ENCODE measurements around the gene NYNRIN.
A peak's percentile ranks its signal among the peaks of the same experiment; 100 is the strongest.

Gene NYNRIN

DNA sequence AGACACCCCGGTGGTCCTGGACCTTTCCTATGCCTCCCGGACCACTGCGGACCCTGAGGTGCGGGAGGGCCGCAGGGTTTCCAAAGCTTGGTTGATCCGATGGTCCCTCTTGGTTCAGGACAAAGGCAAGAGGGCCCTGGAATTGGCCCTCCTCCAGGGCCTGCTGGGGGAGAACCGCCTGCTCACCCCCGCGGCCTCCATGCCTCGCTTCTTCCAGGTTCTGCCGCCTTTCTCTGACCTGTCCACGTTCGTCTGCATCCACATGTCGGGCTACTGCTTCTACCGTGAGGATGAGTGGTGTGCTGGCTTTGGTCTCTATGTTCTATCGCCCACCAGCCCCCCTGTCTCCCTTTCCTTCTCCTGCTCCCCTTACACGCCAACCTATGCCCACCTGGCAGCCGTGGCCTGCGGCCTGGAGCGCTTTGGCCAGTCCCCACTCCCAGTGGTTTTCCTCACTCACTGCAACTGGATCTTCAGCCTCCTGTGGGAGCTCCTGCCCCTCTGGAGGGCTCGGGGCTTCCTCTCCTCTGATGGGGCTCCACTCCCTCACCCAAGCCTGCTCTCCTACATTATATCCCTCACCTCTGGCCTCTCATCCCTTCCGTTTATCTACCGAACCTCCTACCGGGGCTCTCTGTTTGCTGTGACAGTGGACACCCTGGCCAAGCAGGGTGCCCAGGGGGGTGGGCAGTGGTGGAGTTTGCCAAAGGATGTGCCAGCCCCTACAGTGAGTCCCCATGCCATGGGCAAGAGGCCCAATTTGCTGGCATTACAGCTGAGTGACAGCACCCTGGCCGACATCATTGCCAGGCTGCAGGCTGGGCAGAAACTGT is 16.8 kb downstream of the NYNRIN start:
- no peak for DNase-seq (ENCODE audit: low read depth)

DNA sequence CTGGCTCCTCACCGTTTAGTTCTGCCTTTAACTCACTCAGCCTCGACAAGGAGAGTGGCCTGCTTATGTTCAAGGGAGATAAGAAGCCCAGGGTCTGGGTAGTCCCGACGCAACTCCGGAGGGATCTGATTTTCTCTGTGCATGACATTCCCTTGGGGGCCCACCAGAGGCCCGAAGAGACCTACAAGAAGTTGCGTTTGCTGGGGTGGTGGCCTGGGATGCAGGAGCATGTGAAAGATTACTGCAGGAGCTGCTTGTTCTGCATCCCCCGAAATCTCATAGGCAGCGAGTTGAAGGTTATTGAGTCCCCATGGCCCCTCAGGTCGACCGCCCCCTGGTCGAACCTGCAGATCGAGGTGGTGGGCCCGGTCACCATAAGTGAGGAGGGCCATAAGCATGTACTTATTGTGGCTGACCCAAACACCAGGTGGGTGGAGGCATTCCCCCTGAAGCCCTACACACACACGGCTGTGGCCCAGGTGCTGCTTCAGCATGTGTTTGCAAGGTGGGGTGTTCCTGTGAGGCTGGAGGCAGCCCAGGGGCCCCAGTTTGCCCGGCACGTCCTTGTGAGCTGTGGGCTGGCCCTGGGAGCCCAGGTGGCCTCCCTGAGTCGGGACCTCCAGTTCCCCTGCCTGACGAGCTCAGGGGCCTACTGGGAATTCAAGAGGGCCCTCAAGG is 17.6 kb downstream of the NYNRIN start:
- DNase-seq (ENCODE audit: low read depth), result no peak

DNA sequence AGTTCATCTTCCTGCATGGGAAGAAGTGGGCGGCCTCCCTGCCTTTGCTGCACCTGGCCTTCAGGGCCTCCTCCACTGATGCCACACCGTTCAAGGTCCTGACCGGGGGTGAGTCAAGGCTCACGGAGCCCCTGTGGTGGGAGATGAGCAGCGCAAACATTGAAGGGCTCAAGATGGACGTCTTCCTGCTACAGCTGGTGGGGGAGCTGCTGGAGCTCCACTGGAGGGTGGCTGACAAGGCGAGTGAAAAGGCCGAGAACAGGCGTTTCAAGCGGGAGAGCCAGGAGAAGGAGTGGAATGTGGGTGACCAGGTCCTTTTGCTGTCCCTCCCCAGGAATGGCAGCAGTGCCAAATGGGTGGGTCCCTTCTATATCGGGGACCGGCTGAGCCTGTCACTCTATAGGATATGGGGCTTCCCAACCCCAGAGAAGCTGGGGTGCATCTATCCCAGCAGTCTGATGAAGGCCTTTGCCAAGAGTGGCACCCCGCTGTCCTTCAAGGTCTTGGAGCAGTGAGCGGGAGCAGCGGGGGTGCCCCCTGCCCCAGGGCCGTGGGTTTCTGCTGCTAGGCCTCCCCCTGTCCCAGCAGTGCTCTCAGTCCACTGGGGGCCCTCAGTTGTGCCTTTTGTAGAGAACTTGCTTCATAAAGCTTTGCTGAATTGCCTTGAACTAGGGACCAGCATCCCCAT is 18.3 kb downstream of the NYNRIN start:
- no peak for DNase-seq (ENCODE audit: low read depth)

DNA sequence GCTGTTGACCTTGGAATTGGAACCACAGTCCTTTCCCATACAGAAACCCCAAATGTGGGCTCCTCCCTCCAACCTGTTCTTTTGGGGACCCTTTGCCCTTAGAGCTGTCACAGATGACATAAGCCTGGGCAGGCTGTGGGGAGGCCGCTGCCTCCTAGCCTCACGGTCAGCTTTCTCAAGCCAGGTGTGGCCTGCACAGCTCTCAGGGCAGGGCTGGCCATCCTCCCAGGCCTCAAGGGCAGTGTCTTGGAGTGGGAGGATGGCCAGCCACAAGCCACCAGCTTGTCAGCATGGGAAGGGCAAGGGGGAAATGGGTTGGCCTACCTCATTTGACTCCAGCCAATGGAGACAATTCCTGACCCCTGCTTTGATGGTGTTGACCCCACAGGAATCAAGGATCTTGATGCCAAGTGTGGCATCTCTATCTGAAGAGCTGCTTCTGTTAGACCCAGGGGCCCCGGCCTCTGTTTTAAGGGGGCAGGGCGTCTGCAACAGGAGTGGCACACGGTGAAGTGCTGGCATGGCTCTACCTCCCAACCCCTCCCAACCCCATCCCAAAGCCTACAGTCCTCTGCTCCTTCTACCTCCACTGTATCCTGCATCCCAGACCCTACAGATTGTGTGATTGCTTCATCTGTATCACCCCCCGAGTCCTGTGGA is 19.2 kb downstream of the NYNRIN start:
- no peak for DNase-seq (ENCODE audit: low read depth)

DNA sequence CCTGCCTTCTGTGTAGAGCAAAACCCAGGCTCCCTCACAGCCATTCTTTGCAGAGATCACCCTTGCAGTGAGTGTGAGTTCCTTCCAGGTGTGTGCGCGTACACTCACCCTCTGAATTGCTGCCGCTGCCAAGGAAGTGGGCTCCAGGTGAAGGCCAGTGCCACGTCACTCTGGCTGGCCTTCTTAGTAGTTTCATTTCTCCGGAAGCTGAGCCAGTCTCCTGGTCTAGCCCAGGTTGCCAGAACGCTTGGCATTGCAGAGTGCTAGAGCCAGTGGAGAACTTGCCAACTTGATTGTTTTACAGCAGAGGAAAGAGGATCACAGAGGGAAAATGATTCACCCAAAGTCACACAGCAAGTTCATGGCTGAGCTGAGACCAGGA is 19.7 kb downstream of the NYNRIN start:
- DNase-seq (ENCODE audit: low read depth), result no peak

DNA sequence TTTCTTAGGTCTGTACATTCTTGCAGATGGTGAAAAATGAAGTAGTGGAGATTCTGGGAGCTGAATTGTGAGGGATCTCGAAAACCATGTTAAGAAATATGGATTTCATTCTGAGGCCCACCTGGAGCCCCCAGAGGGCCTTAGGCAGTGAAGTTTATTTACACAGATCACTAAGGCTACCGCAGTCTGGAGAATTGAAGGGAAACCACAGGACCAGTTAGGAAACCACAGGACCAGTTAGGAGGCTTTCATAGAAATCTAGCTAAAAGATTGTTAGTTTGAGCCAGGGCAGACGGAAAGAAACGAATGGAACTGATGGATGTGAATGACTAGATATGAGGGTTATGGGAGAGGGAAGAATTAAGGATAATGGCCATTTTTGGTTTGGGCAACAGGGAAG is 23.5 kb downstream of the NYNRIN start:
- DNase-seq (ENCODE audit: low read depth), result no peak

DNA sequence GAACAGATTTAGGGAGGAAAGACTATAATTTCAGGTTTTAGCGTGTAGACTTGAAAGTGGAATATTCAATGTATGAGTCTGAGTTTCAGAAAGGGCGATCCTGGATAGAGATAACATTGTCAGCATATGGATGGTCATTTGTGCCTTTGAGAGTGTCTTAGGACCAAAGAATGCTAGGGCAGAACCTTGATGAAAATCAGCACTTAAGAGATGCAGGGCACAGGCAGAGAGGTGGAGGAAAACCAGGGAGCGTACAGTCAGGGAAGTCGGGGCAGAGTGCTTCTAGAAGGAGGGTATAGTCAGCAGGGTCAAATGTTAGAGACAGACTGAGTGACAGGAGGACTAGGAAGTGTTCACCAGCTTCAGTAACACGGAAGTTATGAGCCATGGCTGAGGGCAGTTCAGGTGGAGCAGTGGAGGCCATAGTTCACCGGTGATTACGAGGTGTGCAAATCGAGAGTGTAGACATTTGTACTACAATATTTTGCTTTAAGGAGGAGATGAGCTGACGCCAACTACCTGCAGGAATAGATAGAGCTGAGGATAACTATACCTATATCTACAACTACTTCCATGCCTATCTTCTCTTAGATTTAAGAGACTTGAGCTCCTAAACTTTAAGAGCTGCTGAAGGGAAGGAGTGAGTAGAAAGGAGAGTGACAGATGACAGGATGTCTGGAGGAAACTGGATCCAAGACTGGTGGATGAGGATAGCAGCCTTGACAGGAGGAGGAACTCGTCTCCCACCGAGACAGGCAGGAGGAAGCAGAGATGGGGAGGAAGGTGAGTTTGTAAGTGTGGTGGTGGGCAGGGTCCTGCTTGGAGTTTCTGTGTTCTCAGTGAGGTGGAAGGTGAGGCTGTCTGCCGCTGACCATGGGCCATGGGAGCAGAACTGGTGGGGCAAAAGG is 24.1 kb downstream of the NYNRIN start:
- DNase-seq (ENCODE audit: low read depth), result no peak

DNA sequence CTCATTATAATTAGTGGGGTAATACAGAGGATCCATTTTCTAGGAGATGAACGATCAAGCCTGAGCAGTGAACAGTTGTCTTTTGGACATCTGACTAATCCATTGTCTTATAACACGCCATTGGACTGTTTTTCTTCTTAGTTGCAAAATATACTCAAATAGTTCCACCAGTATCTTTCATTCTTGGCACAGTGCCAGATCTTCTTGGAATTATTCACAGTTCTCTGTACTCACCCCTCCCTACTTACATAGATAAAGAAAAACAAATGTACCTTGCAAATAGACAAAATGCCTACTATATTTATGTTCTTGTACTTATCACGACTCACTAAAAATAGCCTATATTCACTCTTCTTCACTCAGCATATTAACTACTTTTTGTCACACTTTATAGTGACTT is 26.9 kb downstream of the NYNRIN start:
- DNase-seq (ENCODE audit: low read depth), result no peak

DNA sequence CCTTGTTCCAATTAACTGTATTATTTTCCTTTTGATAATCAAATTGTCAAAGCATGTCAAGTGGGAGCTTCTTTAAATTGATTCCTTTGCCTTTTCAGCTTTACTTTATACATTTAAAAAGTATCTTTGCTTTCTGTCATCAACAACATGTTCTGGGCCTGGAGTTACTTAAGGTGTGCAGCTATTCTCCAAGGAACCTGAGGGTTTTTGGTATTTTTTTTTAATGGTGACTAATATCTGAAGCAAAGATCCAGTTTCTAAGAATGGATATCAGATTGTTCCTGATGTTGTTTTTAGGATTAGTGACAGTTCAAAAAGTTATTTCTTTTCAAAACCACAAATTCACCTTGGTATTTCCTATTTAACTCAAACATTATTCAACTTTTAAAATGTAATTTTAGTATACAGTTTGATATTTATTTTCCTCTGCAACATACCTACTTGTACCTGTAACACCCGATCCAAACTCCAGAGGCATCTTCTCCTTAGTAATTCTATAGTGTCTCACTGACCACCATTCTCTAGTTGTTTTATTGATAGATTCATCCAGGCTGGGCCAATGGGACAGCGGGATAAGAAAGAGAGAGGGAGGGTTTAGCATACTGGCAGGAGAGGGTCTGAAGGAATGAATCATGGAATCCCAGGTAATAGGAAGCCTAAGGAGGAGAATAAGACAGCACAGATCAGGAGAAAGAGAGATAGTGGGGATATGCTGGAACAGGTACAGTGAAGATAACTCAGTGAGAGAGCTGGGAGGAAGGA is 27.5 kb downstream of the NYNRIN start:
- DNase-seq (ENCODE audit: low read depth), result no peak

DNA sequence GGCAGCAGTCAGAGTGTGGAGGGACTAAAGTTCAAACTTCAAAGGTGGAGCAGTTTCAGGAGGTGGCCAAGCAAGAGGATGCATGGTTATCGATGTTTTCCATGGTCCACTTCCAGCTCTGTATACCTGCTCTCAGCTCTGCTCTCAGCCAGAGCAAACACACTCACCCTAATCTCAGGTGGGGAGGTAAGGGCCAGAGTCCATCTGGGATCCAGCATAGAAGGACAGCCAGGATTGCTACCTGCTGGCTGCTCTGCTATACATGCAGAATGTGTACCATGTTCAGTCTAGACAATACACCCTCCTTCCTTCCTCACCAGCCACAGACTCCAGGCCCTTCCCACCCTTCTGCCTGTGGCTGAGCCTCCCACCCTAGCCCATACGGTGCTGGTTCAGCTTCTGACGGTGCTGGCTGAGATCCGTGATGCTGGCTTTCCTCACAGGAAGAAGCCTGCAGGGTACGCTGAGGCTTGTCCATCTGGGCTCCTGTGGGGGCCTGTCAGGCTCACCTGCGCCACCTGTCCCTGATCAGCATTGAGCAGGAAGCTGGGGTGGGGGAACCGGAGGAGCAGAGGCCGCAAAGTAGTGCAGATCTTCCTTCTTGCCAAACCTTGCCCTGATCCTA is 28.2 kb downstream of the NYNRIN start:
- no peak for DNase-seq (ENCODE audit: low read depth)

DNA sequence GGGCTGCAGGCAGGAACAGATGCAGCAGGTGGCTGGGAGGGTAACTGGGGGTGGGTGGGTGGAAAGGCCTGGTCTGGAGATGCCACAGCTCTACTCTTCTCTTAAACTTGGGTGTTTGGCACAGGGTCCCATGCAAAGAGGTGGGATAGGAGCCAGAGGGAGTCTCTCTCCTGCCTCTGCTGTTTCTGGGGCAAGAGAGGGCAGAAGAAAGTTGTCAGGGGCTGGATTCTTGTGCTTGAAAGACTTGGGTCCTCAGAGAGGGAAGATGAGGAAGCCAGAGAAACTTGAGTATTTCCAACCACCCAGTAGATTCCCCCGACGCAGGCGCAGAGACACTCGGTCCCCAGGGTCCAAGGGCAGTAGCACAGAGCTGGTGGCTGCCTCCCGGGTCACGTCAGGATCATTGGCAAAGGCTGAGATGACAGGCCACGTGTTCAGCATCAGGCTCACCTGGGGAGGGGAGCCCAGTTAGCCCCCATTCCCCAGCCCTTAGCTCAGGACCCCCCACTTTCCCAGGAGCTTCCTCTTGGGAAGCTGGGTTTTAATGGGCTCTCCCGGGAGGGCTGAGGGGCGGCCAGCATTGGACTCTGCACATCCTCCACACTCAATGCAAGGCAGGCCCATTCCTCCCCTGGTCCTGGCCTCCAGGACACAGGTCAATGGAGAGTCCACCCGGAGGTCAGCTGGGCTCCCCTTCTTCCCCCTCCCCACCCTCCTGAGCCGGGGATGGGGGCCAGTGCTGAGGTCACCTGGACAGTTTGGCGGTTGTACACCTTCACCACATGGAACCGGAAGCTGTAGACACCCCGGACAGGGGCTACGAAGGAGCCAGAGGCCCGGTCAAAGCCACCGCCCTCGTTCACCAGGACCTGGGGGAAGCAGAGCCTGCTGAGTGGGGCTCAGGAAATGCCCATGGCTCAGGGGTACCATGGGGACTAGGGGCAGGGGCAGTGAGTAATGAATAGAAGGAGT is 29.0 kb downstream of the NYNRIN start:
- DNase-seq (ENCODE audit: low read depth), result no peak

DNA sequence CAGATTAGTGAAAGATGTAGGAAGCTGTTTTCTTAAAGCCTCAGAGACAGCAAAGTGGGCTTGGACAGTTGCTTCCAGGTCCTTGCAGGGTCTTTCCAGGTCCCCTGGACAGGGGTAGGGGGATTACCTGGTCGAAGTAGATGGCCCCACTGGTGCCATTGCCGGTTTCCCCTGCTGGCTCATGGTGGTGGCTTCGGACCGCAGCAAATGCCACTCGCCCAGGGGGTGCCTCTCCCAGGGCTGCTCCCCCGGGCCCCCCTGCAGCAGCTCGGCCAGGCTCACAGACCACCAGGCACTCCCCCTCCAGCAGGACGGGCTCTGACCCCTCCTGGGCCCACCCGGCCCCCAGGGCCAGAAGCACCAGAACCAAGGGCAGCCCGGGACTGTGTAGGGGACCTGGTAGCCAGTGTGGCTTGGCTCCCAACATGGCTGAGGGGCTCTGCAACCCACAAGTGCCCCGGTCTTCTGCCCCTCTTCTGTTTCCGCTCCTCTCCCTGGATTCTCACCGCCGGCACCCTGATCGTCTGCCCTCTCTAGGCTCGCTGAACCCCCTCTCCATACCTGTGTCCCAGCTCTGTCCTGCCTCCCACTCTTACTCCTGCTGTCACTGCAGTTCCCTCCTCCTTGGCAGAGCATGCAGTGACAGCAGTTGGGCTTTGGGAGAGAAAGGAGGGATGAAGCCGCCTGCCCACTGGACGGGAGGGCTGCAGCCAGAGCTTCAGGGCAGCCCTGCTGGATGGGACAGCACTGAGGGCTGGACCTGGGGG is 30.0 kb downstream of the NYNRIN start:
- no peak for DNase-seq (ENCODE audit: low read depth)

DNA sequence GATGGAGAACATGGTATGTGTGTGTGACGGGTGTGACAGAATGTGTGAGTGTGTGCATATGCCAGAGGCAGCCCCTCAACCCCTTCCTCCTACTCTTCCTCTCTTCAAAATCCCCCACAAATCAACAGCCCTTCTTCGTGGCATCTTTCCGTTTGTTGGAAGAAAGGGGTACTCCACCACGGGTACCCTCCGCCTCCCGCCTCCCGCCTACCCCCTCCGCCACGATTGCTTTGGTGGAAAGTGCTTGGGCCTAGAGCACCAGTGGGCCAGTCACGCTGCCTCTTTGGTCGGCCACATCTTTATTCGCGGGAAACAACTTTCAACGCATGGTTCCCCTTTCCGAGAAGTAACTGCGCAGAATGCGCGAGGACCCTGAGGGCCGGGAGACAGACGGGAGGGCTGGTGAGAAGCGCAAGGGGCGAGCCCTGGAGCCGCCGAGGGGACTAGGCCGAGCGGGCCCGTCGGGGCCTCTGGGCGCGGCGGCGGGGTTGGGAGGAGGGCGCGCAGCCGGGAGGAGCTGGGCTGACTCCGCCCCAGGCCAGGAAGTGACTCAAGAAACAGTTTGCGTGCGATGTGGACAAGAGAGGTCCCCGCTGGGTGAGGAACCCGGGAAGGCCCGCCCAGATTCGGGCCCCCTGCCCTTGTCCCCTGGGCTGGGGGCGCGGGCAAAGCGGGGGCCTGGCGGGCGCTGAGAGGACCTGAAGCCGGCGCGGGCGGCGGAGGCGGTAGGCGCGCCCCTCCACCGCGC is 30.8 kb downstream of the NYNRIN start, which contains the start of the genes CBLN3 and KHNYN:
Gene CBLN3, minus strand, starts transcription at position 274 of the 748 bp plus-strand sequence. CDS start 614 bp downstream, outside the sequence.
Gene KHNYN, plus strand, starts transcription at position 560 of the 748 bp plus-strand sequence. CDS start 777 bp downstream, outside the sequence.
- peak; percentile 79 for DNase-seq (ENCODE audit: low read depth)

DNA sequence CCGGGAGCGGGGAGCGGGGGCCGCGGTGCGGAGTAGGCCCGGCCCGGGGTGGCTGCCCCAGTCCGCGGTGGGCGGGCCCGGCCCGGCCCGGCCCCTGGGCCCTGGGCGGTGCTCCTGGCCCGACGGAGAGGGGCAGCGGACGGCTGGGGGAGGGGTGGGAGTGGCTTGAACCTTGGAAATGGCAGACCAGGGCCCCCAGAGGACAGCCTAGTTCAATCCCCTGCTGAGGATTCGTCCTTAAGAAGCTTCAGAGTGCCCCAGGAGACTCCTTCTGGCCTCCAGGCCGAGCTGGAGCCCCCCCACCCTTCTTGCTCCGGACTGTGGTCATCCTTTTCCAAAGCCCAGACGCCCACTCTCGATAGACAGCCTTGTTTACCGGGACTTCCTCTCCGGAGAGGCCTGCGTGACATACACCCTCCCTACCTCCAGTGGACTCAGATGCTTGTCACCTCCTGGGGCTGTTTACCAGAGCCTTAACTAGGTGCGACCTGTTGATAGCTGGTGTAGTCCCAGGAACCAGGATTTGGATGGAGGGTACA is 31.4 kb downstream of the NYNRIN start:
- DNase-seq (ENCODE audit: low read depth), result peak; percentile 28

DNA sequence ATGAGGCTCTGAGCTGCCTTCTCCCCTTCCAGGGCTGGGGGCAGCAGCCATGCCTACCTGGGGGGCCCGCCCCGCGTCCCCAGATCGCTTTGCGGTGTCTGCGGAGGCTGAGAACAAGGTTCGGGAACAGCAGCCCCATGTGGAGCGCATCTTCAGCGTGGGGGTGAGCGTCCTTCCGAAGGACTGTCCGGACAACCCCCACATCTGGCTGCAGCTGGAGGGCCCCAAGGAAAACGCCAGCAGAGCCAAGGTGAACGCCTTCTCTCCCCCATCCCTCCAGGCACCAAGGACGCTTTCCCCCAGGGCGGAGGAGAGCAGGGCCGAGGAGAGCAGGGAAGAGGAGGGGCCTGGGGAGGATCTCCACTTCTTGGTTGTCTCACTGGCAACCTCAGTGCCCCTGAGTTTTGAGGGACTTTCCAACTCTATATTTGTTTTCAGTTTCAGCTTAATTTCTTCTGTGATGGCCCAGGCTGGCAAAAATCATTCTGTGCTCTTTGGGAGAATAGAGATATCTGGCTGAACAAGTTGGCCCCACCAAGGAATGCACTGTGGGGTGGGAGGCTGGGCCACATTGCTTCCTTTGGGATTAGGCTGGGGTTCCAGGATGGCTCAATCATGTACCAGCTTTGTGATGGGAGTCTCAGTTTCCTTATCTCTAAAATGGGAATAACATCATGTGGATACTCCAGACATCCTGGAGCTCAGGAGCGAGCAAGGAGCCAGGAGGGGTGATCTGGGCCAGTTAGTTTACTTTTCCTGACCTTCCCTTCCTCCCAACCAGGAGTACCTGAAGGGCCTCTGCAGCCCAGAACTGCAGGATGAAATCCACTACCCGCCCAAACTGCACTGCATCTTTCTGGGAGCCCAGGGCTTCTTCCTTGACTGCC is 32.1 kb downstream of the NYNRIN start:
- DNase-seq (ENCODE audit: low read depth), result peak; percentile 33
